ENCODE measurements around the gene FGF9. TPM values are rescaled to one million over a fixed set of nuclear protein-coding genes. Genes with fewer than 3 reads are reported as not detected.

The FGF9 gene
- total and polyA plus RNA-seq, 9 donors = 6.2 to 17.2 (median 7.4) TPM

DNA sequence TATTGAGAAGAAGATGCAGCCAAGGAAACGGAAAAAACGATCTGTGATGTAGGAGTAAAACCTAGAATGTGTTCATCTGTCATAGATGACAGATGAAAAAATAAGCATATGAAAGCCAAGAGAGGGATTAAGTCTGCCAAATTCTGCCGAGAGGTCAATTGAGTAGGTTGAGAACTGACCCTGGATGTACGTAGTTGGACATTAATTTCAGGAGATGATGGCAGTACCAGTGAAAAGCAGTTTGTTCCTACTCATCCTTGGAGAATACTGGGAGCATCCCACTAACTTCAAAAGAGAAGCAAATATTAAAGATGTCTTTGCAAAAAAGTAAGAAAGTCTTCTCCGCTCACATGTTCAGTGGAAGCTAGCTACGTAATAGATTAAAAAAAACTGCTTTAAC lies 11.8 kb upstream of the FGF9 start:
- Histone ChIP-seq H3K4me1 (ENCODE audit: control insufficient read depth, insufficient read depth, low read length) (no peaks in the 10 kb centered on the region), H3K36me3 (ENCODE audit: control insufficient read depth, insufficient read depth, low read length) (no peaks in the 10 kb centered on the region), H3K27me3 (ENCODE audit: control insufficient read depth, insufficient read depth, low read length) (no peaks in the 10 kb centered on the region), H3K27ac (ENCODE audit: low read length) (no peak overlapping the region), H3K9me3 (replicated peaks; ENCODE audit: control insufficient read depth, low read depth, low read length) (peaks cover 4% of the 10 kb centered on the region), H3K4me3 (ENCODE audit: low read length) (no peak overlapping the region)
- 49% methylated on average over 4 of the region's 6 CpGs for WGBS (ENCODE audit: insufficient coverage)
- DNase-seq = no peak

DNA sequence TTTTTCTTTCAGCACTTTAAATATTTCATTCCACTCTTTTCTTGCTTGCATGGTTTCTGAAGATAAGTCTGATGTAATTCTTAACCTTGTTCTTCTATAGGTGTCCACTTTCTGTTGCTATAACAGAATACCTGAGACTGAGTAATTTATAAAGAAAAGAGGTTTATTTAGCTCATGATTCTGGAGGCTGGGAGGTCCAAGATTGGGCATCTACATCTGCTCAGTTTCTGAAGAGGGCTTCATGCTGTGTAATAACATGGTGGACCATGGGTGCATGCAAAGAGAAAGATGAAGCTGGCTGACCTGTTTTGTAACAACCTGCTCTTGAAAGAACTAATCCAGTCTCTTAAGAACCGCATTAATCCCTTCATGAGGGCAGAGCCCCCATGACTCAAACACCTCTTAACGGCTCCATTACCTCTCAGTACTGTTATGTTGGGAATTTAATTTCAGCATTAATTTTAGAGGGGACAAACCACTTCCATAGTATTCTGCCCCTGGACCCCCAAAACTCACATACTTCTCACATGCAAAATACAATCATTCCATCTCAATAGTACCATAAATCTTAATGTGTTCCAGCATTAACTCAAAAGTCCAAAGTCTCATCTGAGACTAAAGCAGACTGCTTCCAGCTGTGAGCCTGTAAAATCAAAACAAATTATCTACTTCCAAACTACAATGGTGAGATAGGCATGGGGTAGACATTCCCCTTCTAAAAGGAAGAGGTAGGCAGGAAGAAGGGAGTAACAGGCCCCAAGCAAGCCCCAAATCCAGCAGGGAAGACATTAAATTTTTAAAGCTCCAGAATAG lies 9.6 kb upstream of the FGF9 start:
- Histone ChIP-seq H3K36me3 (ENCODE audit: control insufficient read depth, insufficient read depth, low read length) (no peaks in the 10 kb centered on the region), H3K9me3 (replicated peaks; ENCODE audit: control insufficient read depth, low read depth, low read length) (peaks cover 4% of the 10 kb centered on the region), H3K27me3 (ENCODE audit: control insufficient read depth, insufficient read depth, low read length) (peaks cover 2% of the 10 kb centered on the region), H3K27ac (ENCODE audit: low read length) (no peak overlapping the region), H3K4me3 (ENCODE audit: low read length) (no peak overlapping the region), H3K4me1 (ENCODE audit: control insufficient read depth, insufficient read depth, low read length) (no peaks in the 10 kb centered on the region)
- DNase-seq = no peak
- no CpG with 5 or more reads among the region's 2 CpGs for WGBS (ENCODE audit: insufficient coverage)

- H3K9me3 ChIP-seq (replicated peaks; ENCODE audit: control insufficient read depth, low read depth, low read length) = peaks cover 4% of the 10 kb centered on the region
- no peak for DNase-seq
- H3K4me1 ChIP-seq (ENCODE audit: control insufficient read depth, insufficient read depth, low read length) = no peaks in the 10 kb centered on the region
- WGBS (ENCODE audit: insufficient coverage) = 100% methylated on average over 1 of the region's 4 CpGs
- H3K4me3 ChIP-seq (ENCODE audit: low read length) = no peak overlapping the region
- no peaks in the 10 kb centered on the region for H3K36me3 ChIP-seq (ENCODE audit: control insufficient read depth, insufficient read depth, low read length)
- H3K27me3 ChIP-seq (ENCODE audit: control insufficient read depth, insufficient read depth, low read length) = peaks cover 2% of the 10 kb centered on the region
- H3K27ac ChIP-seq (ENCODE audit: low read length) = no peak overlapping the region
These were observed 7.7 kb upstream of the FGF9 start for GRCh38 chr13:21663197-21663596.

- WGBS (ENCODE audit: insufficient coverage) = 2% methylated on average over 15 of the region's 23 CpGs
- peaks cover 38% of the 10 kb centered on the region for H3K27me3 ChIP-seq (ENCODE audit: control insufficient read depth, insufficient read depth, low read length)
These were observed 2.1 kb upstream of the FGF9 start for GRCh38 chr13:21668732-21669275.

DNA sequence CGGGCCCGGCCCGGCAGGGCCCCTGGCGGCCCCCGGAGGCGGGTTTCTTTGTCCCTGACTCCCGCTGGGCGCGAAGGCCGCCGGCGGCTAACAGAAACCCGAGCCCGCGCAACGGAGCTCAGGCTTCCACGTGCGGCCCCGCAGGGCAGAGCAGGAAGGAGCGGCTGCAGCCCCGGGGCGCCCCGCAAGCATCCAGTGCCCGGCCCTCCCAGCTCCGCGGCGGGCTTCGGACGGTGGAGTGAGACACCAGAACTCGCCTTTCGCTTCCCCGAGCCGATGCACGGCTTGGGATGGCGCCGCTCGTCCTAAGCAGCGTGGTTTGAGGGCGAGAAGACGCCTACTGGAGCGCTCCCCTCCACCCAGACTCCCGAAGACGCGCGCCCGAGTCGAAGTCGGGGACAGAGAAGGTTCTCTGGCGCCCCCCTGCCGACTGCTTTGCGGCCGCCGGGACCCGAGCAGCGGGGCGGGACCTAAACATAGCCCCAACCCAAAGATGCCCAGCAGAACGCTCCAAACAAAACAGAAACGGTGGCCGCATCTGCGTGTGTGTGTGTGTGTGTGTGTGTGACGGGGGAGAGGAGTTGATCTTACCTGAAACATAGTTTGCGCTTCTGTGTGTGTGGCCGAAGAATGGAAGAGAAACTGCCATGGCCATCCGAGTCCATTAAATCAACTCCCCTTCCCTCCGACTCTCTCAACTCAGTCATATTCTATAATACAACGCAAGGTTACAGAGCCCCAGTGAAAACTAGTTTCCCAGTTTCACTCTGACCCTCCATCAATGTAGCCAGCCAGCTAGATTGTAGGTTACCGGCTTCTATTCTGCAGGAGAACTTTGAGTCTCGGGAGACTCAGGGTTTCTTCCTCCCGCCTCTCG lies 629 bp upstream of the FGF9 start:
- H3K4me1 ChIP-seq (ENCODE audit: control insufficient read depth, insufficient read depth, low read length) = peaks cover 36% of the 10 kb centered on the region
- peak overlapping the region; percentile 64 for H3K4me3 ChIP-seq (ENCODE audit: low read length)
- peak overlapping the region; percentile 70 for H3K27ac ChIP-seq (ENCODE audit: low read length)
- under 1% methylated on average over 64 of the region's 70 CpGs for WGBS (ENCODE audit: insufficient coverage)
- no peaks in the 10 kb centered on the region for H3K36me3 ChIP-seq (ENCODE audit: control insufficient read depth, insufficient read depth, low read length)
- DNase-seq = peak; percentile 83
- H3K9me3 ChIP-seq (replicated peaks; ENCODE audit: control insufficient read depth, low read depth, low read length) = no peaks in the 10 kb centered on the region
- H3K27me3 ChIP-seq (ENCODE audit: control insufficient read depth, insufficient read depth, low read length) = peaks cover 48% of the 10 kb centered on the region

More at GRCh38 chr13:21668732-21669275, 2.1 kb upstream of the FGF9 start:
- DNase-seq = peak; percentile 56
- peak overlapping the region; percentile 64 for H3K4me3 ChIP-seq (ENCODE audit: low read length)
- no peaks in the 10 kb centered on the region for H3K36me3 ChIP-seq (ENCODE audit: control insufficient read depth, insufficient read depth, low read length)
- peak overlapping the region; percentile 70 for H3K27ac ChIP-seq (ENCODE audit: low read length)
- no peaks in the 10 kb centered on the region for H3K9me3 ChIP-seq (replicated peaks; ENCODE audit: control insufficient read depth, low read depth, low read length)
- H3K4me1 ChIP-seq (ENCODE audit: control insufficient read depth, insufficient read depth, low read length) = peaks cover 26% of the 10 kb centered on the region

- peak overlapping the region; percentile 52 for H3K4me3 ChIP-seq (ENCODE audit: low read length)
- no peaks in the 10 kb centered on the region for H3K36me3 ChIP-seq (ENCODE audit: control insufficient read depth, insufficient read depth, low read length)
- DNase-seq = no peak
- H3K27me3 ChIP-seq (ENCODE audit: control insufficient read depth, insufficient read depth, low read length) = peaks cover 62% of the 10 kb centered on the region
- H3K27ac ChIP-seq (ENCODE audit: low read length) = no peak overlapping the region
- WGBS (ENCODE audit: insufficient coverage) = 0% methylated on average over 5 of the region's 15 CpGs
- peaks cover 43% of the 10 kb centered on the region for H3K4me1 ChIP-seq (ENCODE audit: control insufficient read depth, insufficient read depth, low read length)
- H3K9me3 ChIP-seq (replicated peaks; ENCODE audit: control insufficient read depth, low read depth, low read length) = no peaks in the 10 kb centered on the region
These were observed 880 bp downstream of the FGF9 start for GRCh38 chr13:21671620-21672286.

GRCh38 chr13:21672287-21672680 lies 1.4 kb downstream of the FGF9 start:
- no peaks in the 10 kb centered on the region for H3K9me3 ChIP-seq (replicated peaks; ENCODE audit: control insufficient read depth, low read depth, low read length)
- WGBS (ENCODE audit: insufficient coverage) = no CpG with 5 or more reads among the region's 4 CpGs
- H3K4me1 ChIP-seq (ENCODE audit: control insufficient read depth, insufficient read depth, low read length) = peaks cover 48% of the 10 kb centered on the region
- peaks cover 67% of the 10 kb centered on the region for H3K27me3 ChIP-seq (ENCODE audit: control insufficient read depth, insufficient read depth, low read length)
- no peak overlapping the region for H3K27ac ChIP-seq (ENCODE audit: low read length)
- H3K36me3 ChIP-seq (ENCODE audit: control insufficient read depth, insufficient read depth, low read length) = no peaks in the 10 kb centered on the region
- peak overlapping the region; percentile 52 for H3K4me3 ChIP-seq (ENCODE audit: low read length)
- DNase-seq = no peak

GRCh38 chr13:21672796-21673538 lies 2.1 kb downstream of the FGF9 start:
- no peak for DNase-seq
- peak overlapping the region; percentile 52 for H3K4me3 ChIP-seq (ENCODE audit: low read length)
- peaks cover 48% of the 10 kb centered on the region for H3K4me1 ChIP-seq (ENCODE audit: control insufficient read depth, insufficient read depth, low read length)
- H3K36me3 ChIP-seq (ENCODE audit: control insufficient read depth, insufficient read depth, low read length) = no peaks in the 10 kb centered on the region
- WGBS (ENCODE audit: insufficient coverage) = 3% methylated on average over 11 of the region's 24 CpGs
- H3K27ac ChIP-seq (ENCODE audit: low read length) = peak overlapping the region; percentile 47
- peaks cover 72% of the 10 kb centered on the region for H3K27me3 ChIP-seq (ENCODE audit: control insufficient read depth, insufficient read depth, low read length)
- no peaks in the 10 kb centered on the region for H3K9me3 ChIP-seq (replicated peaks; ENCODE audit: control insufficient read depth, low read depth, low read length)

DNA sequence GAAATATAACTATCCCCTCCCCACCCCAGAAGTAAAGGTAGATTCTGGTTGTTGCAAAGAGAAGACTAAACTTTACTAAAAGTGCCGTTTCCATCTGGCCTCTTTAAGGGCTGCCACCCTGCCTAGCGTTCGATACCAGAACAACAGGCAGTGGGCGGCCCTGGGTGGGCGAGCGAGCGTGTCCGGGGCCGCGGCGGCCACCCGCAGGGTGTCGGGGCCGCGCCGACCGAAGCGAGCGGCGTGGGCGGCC lies 2.6 kb downstream of the FGF9 start:
- H3K4me3 ChIP-seq (ENCODE audit: low read length) = peak overlapping the region; percentile 52
- DNase-seq = no peak
- peaks cover 71% of the 10 kb centered on the region for H3K27me3 ChIP-seq (ENCODE audit: control insufficient read depth, insufficient read depth, low read length)
- no peaks in the 10 kb centered on the region for H3K9me3 ChIP-seq (replicated peaks; ENCODE audit: control insufficient read depth, low read depth, low read length)
- peaks cover 47% of the 10 kb centered on the region for H3K4me1 ChIP-seq (ENCODE audit: control insufficient read depth, insufficient read depth, low read length)
- under 1% methylated on average over 21 of the region's 21 CpGs for WGBS (ENCODE audit: insufficient coverage)
- peak overlapping the region; percentile 47 for H3K27ac ChIP-seq (ENCODE audit: low read length)
- no peaks in the 10 kb centered on the region for H3K36me3 ChIP-seq (ENCODE audit: control insufficient read depth, insufficient read depth, low read length)

Data from muscle of leg (tissue), 11 donors.